Stimulated activated CD4-positive, alpha-beta T cell treated with anti-CD3 and anti-CD28 coated beads, Interleukin-4, amount 100 ng/mL, for 4 hours (primary cell): ENCODE results near the gene BHLHA15.

Source experiments
- DNase-seq, 2 experiments: peaks; one replicate each; pipeline ENCODE4 v3.0.0-alpha.2; 2020

Gene BHLHA15

GRCh38 chr7:98228801-98229200, 17.6 kb downstream of the BHLHA15 start:
- DNase-seq = no peak

- DNase-seq = no peak
These were observed 18.2 kb downstream of the BHLHA15 start for GRCh38 chr7:98229441-98229840.

DNA sequence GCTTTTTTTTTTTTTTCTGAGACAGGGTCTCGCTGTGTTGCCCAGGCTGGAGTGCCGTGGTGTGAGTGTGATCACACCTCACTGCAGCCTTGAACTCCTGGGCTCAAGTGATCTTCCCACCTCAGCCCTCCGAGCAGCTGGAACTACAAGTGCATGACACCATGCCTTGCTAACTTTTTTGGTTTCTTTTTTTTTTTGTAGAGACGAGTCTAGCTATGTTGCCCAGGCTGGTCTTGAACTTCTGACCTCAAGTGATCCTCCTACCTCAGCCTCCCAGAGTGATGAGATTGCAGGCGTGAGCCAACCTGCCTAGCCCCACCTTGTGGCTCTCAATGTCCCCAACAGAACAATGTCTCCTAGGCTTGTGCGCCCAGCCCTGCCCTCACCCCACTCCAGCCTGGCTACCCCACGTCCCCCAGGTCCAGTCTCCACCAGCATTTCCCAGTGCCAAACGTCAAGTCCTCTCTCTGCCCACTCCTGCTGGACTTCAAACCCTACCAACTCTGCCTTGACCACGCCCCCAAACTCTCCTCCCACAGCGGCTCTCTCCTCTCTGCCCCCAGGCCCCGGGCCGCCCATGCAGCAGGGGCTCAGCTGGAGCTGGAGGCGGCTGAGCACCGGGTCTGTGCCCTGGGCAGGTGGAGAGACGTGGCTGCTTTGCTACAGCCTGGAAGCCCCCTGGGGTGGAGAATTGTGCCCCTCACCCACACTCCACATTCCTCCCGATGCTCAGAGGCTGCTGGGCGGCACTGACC, 18.9 kb downstream of the BHLHA15 start:
- no peak for DNase-seq

- DNase-seq = no peak
These were observed 19.7 kb downstream of the BHLHA15 start for GRCh38 chr7:98230746-98231471.

- no peak for DNase-seq
These were observed 20.4 kb downstream of the BHLHA15 start for GRCh38 chr7:98231493-98232262.

GRCh38 chr7:98232263-98232585, 21.0 kb downstream of the BHLHA15 start:
- no peak for DNase-seq

- DNase-seq = no peak
These were observed 21.6 kb downstream of the BHLHA15 start for GRCh38 chr7:98232799-98233198.

DNA sequence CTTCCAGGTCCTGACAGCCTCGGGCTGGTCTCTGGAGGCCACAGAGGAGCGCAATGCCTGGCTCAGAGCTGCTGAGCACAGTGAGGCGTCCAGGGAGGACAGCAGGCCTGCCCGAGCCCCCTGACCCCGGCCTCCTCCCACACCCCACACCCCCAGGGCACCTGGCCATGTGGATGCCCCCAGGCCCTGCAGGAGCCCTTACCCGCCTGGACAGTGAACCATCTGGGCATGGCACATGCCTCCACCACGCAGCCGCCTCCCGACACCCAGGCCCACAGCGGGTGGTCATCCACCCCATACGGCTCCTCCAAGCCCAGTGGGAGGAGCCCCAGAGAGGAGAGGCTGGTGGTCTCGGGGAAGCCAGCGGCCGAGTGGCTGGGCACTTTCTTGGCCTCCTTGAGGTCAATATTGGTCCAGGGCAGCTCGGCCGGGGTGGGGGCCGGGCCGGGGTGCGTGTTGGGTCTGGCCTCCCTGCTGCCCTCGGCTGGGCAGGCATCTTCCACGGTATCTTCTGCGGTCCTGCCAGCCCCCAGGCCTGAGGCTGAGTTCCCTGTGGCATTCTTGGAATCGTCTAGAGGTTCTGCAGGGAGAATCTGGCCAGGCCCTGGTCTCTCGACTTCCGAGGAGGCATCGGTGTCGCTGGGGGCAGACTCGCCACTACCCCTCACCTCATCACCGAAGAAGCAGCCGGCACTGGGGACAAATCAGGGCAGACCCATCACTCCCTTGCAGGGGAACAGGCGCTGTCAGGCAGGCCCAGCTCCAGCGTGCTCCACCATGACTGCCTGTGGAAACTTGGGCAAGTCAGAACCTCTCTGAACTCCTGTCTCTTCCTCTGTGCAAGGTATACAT, 22.2 kb downstream of the BHLHA15 start:
- DNase-seq = no peak

GRCh38 chr7:98234429-98235147, 23.3 kb downstream of the BHLHA15 start:
- DNase-seq = no peak

DNA sequence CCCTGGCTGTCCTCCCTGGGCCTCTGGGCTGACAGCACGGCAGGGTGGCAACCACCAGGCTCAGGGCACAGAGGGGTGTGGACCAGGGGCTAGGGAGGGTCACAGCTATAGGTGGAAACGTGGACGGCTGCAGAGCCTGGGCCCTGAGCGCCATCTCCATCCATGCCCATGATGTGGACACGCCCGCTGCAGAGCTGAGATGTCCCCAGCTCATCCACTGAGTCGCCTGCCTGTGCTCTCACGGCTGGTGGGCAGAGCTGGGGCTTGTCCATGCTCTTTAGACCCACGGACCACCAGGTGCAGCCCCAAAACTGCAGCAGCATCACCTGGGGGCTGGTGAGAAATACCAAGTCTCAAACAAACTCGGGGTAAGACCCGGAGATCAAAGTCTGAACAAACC, 24.7 kb downstream of the BHLHA15 start:
- DNase-seq = no peak

DNA sequence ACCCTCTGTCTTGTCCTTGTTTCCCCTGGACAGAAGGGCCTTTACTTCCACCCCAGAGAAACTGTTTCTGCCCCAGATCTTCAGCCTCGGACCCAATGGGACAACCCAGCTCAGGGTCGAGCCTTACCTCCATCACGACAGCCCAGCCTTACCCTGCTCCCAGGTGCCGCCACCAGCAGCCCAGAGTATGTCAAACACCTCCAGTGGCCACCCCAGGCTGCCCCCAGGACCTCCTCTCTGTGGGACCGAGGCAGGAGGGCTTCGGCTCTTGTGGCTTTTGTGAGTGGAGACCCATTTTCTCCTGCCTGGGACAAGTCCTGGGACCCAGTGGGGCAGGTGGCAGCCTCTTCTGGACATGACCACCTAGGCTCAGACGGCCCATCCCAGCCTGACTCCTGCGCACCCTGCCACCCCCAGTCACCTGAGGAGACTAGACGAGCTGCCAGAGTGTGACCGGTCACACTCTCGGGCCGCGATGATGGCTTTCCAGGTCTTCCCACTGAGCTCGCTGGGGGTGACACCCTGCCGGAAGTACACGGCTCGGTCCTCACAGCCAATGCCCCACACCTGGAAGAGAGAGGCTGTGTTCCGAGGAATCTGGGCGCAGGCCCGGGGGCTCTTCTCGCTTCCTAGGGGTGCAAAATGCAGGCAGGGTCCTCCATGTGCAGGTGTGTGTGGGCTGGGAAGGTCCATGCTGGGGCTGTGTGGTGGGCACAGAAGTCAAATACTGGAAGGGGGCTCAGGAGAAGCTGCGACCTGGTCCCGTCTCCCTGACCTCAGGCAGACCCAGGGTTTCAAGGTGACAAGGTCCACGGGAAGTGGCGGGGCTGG, 25.3 kb downstream of the BHLHA15 start:
- no peak for DNase-seq

- no peak for DNase-seq
These were observed 26.8 kb downstream of the BHLHA15 start for GRCh38 chr7:98238076-98238475.

DNA sequence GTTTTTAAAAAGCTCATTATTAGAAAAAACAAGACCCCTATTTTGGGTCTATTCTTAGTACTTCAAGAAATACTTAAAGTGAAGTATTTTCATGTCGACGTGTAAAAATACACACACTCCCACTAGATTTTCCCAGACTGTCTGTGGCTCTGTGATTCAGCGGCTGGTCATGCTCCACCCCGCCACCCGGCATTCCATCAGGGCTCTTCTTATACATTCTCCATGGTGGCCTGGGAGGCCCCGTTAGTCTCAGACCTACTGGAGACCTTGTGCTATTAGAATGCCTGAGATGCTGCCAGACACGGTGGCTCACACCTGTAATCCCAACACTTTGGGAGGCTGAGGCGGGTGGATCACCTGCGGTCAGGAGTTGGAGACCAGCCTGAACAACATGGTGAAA, 27.7 kb downstream of the BHLHA15 start:
- no peak for DNase-seq

DNA sequence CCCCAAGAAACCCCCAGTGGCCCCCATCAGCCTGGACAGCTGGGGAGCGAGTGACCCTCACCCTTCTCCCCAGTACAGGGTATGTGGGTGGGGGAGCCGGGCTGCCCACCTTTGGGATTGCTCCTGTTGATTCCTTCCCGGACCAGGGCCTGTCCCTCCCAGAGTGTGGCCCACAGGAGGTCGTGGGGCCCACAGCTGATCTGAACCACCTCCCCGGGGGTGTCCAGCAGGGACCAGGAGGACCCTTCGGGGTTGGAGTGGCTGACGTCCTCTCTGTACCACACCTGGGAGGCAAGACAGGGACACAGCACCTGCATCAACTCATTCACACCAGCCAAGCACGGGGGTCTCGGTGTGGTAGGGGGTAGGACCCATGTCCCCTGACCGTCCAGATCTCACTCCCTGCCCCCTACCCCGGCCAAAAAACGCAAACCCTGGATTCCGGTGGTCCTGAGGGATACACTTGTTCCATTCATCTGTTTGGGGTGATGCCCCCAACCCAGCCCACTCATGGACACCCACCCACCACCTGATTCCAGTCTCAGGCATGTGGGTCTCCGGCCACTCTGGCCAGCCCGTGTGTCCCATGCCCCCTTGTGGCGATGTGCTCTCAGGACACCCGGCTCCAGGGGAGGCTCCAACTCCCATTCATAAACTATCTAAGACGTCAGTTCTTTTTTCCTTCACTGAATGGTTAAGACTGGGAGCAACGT, 29.9 kb downstream of the BHLHA15 start:
- DNase-seq = no peak

DNA sequence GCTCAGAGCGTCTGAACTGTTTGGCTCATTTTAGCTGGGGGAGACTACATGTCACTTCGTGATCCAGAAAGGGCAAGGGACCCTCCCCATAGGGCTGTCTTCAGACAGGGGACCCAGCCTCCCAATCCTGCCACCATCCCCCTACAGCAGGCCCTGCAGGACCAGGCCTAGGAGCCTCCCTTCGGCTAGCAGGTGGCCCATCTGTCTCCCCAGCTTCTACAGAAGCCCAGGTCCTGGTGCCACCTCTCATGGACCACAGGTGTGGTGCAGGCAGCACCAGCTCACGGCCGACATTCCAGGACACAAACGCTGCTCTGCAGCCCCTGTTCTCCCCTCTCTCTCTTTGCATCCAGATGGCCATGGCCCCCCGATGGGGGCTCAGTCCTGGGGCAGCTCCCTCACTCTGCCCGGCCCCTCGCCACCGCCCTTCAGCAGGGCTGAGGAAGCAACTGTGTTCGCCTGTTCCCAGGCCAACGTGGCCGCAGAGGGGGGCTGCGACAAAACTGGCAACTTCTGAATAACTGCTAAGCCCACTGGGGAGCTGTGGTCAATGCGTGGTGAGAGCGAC, 30.5 kb downstream of the BHLHA15 start:
- DNase-seq = no peak

GRCh38 chr7:98242342-98242741, 31.1 kb downstream of the BHLHA15 start:
- no peak for DNase-seq

DNA sequence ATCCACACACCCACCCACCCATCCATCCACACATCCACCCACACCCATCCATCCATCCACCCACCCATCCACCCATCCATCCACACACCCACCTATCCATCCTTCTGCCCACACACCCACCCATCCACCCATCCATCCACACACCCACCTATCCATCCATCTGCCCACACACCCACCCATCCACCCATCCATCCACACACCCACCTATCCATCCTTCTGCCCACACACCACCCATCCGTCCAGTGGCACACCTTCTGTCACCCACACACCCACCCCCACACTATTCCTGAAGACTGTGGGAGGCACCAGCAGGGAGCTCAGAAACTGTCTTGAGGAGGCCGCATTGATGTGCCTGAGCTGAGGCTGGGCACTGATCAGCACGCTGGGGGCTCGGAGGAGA, 31.7 kb downstream of the BHLHA15 start:
- DNase-seq = no peak

GRCh38 chr7:98244871-98245270, 33.6 kb downstream of the BHLHA15 start:
- DNase-seq = no peak

DNA sequence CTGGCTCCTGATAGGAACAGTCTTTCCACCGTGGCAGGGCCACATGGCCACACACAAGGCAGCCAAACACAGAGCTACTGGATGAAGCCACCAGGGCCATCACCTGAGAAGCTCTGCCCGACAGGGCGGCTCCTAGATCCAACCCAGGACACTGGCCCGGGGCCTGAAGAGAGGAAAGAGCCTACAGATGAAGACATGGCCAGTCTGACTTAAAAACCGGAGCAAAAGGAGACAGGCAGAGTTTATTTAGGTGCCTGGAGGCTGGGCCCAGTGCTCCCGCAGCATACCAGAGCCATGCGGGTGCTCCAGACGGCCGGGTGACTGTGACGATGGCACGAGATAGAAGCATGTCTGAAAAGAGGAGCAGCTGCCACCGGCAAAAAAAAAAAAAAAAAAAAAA, 36.9 kb downstream of the BHLHA15 start:
- DNase-seq = no peak

- DNase-seq = no peak
These were observed 37.9 kb downstream of the BHLHA15 start for GRCh38 chr7:98249106-98249505.
